Skeletal muscle satellite cell (primary cell): Measurements from ENCODE around the gene TRABD2B.

Source experiments
- H3K27me3 ChIP-seq: 2 replicates; pipeline ENCODE4 v1.7.0; 2013; ENCODE audit warnings: low read length; ENCODE audit not compliant: control insufficient read depth, insufficient read depth
- H3K36me3 ChIP-seq: 2 replicates; pipeline ENCODE4 v1.7.0; 2013; ENCODE audit warnings: mild to moderate bottlenecking, control low read depth, low read length; ENCODE audit not compliant: insufficient read depth
- H3K4me1 ChIP-seq: 2 replicates; pipeline ENCODE4 v1.7.0; 2013; ENCODE audit warnings: low read length; ENCODE audit not compliant: control insufficient read depth, insufficient read depth
- H3K4me2 ChIP-seq: 2 replicates; pipeline ENCODE4 v1.7.0; 2013; ENCODE audit warnings: mild to moderate bottlenecking, low read length
- H3K4me3 ChIP-seq: 2 replicates; pipeline ENCODE4 v1.7.0; 2013; ENCODE audit warnings: low read length
- H3K9ac ChIP-seq: 2 replicates; pipeline ENCODE4 v1.7.0; 2013; ENCODE audit warnings: mild to moderate bottlenecking, low read depth, low read length, moderate library complexity
- H3K9me3 ChIP-seq: replicated peaks from 2 replicates; pipeline ENCODE4 v1.7.0; 2013; ENCODE audit warnings: mild to moderate bottlenecking, control low read depth, low read length

Gene TRABD2B

DNA sequence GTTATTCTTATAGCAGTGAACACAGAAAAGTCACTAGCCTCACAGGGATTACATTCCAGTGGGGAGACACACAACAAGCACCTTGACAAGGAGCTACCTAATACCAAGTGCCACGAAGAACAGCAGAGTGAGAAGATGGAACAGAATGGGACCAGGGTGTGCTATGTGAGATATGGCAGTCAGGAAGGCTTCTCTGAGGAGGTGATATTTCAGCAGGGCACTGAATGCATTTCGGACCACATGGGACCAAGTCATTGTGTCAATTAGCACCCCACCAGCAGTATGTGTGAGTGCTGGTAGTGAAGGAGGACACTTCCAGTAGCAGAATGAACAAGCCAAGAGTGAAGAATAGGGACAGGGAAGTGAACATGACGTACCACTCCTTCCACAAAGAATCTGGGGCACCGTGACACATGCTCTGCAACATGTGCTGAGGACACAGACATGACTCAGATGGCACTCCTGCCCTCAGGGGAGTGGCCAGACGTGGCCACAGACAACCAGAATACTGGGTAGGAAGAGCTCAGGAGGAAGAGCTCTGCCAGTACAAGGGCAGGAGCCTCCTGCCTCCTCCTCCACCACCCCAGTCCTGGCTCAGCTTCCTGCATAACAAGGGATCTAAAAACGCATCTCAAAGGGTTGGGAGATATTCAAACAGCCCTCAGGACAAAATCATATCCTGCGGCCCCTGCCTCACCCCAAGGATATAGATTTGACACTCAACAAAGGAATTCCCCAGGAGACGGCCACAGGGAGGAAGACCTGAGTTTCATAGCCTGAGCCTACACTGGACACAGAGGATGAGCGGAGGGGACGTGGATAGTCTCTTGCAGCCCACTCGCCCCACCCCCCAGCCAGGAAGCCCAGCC is 102.5 kb downstream of the TRABD2B start:
- no peak overlapping the region for H3K4me3 ChIP-seq
- H3K9me3 ChIP-seq: no peaks in the 10 kb centered on the region
- no peaks in the 10 kb centered on the region for H3K27me3 ChIP-seq
- H3K9ac ChIP-seq: no peak overlapping the region
- H3K4me1 ChIP-seq: no peaks in the 10 kb centered on the region
- H3K4me2 ChIP-seq: no peak overlapping the region
- no peaks in the 10 kb centered on the region for H3K36me3 ChIP-seq

DNA sequence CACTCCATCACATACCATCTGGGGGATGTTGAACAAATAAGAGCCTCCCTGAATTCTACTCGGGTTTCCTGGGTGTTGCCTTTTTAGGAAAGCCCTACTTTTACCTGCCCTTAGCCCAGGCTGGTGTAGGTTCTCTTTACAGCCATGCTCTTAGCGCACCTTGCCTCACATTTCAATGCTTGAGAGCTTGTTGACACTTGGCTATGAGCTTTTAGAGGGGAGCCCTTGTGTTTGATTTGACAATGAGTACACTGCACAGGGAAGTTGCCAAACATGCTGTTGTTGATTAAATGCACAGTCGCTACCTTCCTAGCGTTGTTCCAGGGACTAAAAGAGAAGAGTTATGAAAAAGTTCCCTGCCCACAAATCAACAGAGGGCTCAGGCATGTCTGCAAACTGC is 103.8 kb downstream of the TRABD2B start:
- H3K36me3 ChIP-seq: no peaks in the 10 kb centered on the region
- no peaks in the 10 kb centered on the region for H3K27me3 ChIP-seq
- H3K9me3 ChIP-seq: no peaks in the 10 kb centered on the region
- H3K4me1 ChIP-seq: no peaks in the 10 kb centered on the region
- no peak overlapping the region for H3K4me3 ChIP-seq
- no peak overlapping the region for H3K9ac ChIP-seq
- H3K4me2 ChIP-seq: no peak overlapping the region

GRCh38 chr1:47890779-47891178 is 106.4 kb downstream of the TRABD2B start:
- no peak overlapping the region for H3K9ac ChIP-seq
- H3K4me1 ChIP-seq: no peaks in the 10 kb centered on the region
- no peak overlapping the region for H3K4me3 ChIP-seq
- H3K27me3 ChIP-seq: no peaks in the 10 kb centered on the region
- no peaks in the 10 kb centered on the region for H3K9me3 ChIP-seq
- no peaks in the 10 kb centered on the region for H3K36me3 ChIP-seq
- H3K4me2 ChIP-seq: no peak overlapping the region

GRCh38 chr1:47888294-47888629 is 108.9 kb downstream of the TRABD2B start:
- H3K27me3 ChIP-seq: no peaks in the 10 kb centered on the region
- no peaks in the 10 kb centered on the region for H3K9me3 ChIP-seq
- no peaks in the 10 kb centered on the region for H3K36me3 ChIP-seq
- H3K4me2 ChIP-seq: no peak overlapping the region
- no peak overlapping the region for H3K4me3 ChIP-seq
- no peaks in the 10 kb centered on the region for H3K4me1 ChIP-seq
- H3K9ac ChIP-seq: no peak overlapping the region

GRCh38 chr1:47887475-47888293 is 109.5 kb downstream of the TRABD2B start:
- Histone ChIP-seq H3K27me3 (no peaks in the 10 kb centered on the region), H3K4me1 (no peaks in the 10 kb centered on the region), H3K9me3 (no peaks in the 10 kb centered on the region), H3K36me3 (no peaks in the 10 kb centered on the region), H3K4me2 (no peak overlapping the region), H3K4me3 (no peak overlapping the region), H3K9ac (no peak overlapping the region)

DNA sequence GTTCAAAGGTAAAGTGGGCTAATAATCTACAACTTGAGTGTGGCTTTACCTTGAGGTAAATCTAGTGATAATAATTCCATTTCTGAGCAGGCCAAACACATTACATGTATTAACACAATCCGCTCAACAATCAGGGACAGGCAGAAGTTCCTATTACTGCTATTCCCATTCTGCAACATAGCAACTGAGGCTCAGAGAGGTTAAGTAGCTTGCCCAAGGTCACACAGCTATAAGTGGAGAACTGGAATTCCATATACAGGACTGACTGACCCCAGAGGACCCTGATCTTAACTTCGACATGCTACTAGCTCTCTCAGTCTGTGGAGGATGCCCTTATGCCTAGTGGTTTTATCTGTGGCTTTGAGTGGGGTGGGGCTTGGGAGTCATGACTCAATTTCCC is 110.1 kb downstream of the TRABD2B start:
- Histone ChIP-seq H3K4me2 (no peak overlapping the region), H3K4me3 (no peak overlapping the region), H3K27me3 (no peaks in the 10 kb centered on the region), H3K9ac (no peak overlapping the region), H3K4me1 (no peaks in the 10 kb centered on the region), H3K9me3 (no peaks in the 10 kb centered on the region), H3K36me3 (no peaks in the 10 kb centered on the region)

DNA sequence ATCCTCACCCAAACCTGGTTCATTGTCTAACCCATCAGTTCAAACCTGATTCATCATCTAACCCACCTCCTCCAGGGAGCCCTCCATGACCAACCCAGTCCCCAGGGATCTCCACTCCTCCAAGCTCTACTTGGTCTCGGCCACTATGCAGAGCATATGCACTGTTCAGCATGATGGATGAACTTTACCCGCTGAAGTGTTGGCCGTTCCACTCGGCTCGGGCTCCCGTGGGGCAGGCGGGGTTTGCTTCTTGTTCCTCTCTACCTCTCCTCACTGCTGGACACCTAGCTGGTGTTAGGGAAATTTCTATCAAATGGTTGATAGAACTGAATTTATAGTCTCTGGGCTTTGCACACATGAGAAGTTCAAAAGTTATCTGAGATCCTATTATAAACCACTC is 111.0 kb downstream of the TRABD2B start:
- Histone ChIP-seq H3K4me1 (no peaks in the 10 kb centered on the region), H3K27me3 (no peaks in the 10 kb centered on the region), H3K9ac (no peak overlapping the region), H3K4me2 (no peak overlapping the region), H3K36me3 (no peaks in the 10 kb centered on the region), H3K9me3 (no peaks in the 10 kb centered on the region), H3K4me3 (no peak overlapping the region)

DNA sequence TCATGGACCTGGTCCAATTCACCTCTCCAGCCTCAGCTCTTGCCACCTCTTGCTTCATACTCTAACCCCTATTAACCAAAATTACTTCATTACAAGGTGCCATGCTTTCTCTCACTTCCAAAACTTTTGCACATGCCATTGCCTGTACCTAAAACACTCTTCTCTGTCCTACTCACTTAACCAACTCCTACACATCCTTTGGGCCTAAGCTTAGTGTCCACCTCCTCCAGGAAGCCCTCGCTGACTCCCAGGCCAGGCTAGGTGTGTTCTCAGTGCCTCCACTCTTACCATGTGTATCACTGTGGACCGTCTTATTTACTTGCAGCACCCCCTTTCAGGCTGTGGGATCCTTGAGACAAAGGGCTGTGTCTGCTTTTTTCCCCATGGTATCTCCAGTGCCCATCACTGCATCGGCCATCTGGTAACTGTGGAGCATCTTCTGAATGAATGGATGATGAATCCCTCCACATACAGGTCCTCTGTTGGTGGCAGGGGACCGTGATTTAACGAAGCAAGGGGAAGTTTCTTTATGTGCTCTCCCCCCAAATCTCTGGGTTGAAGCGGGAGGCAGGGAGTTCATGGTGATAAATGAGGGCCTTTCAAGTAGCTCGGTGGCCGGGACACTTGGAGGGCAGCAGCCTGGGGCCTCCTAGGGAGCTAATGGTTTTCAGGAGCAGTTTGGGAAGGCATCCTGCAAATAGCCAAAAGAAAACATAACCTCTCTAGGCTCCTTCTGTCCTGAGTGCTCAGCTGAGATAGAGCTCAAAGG is 111.9 kb downstream of the TRABD2B start:
- Histone ChIP-seq H3K4me2 (no peak overlapping the region), H3K36me3 (no peaks in the 10 kb centered on the region), H3K4me1 (no peaks in the 10 kb centered on the region), H3K27me3 (no peaks in the 10 kb centered on the region), H3K4me3 (no peak overlapping the region), H3K9ac (no peak overlapping the region), H3K9me3 (no peaks in the 10 kb centered on the region)

DNA sequence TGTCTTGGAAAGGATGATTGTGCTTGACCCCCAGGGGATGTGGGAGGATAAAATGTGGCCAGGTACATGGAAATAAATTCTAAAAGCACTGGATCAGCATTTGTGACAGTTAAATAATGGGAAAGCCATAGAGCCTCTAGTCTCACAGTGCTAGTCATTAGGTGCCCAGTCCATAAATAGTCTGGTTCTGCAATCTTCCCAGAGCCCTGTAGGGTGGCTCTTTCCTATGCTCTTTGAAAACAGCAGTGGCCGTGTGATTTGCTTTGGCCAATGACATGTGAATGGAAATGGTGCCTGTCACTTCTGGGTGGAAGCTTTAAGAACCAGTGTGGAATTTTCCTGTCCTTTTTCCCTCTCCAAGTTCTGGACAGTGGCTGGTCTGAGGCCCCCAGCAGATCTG is 113.2 kb downstream of the TRABD2B start:
- no peak overlapping the region for H3K9ac ChIP-seq
- H3K36me3 ChIP-seq: no peaks in the 10 kb centered on the region
- H3K4me3 ChIP-seq: no peak overlapping the region
- no peaks in the 10 kb centered on the region for H3K4me1 ChIP-seq
- H3K9me3 ChIP-seq: no peaks in the 10 kb centered on the region
- no peak overlapping the region for H3K4me2 ChIP-seq
- H3K27me3 ChIP-seq: no peaks in the 10 kb centered on the region

- no peaks in the 10 kb centered on the region for H3K4me1 ChIP-seq
- no peaks in the 10 kb centered on the region for H3K9me3 ChIP-seq
- no peaks in the 10 kb centered on the region for H3K27me3 ChIP-seq
- no peak overlapping the region for H3K9ac ChIP-seq
- no peak overlapping the region for H3K4me3 ChIP-seq
- no peaks in the 10 kb centered on the region for H3K36me3 ChIP-seq
- no peak overlapping the region for H3K4me2 ChIP-seq
Measured at GRCh38 chr1:47881505-47882442, 115.4 kb downstream of the TRABD2B start.

DNA sequence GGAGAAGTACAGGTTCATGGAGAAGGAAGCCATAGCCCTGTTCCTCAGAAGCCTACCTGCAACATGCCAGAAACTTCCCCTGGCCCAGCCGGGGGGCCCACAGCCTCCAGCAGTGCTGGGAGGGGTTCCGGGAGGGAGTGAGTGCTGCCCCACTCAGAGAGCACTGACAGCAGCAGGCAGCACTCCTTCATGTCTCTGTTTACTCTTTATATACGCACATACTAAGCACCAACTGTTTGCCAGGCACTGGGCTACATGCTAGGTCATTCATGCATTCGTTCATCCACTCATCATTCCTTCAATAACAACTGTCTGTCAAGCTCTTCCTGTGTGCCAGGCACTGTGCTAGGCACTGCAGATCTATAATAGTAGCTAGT is 120.6 kb downstream of the TRABD2B start:
- Histone ChIP-seq H3K27me3 (no peaks in the 10 kb centered on the region), H3K9me3 (no peaks in the 10 kb centered on the region), H3K4me2 (no peak overlapping the region), H3K9ac (no peak overlapping the region), H3K4me3 (no peak overlapping the region), H3K36me3 (no peaks in the 10 kb centered on the region), H3K4me1 (no peaks in the 10 kb centered on the region)
